CD4-positive, alpha-beta T cell treated with Interleukin-15 for 1 hour (primary cell): ENCODE data around the gene ZDHHC24.
"Not testable (repeated sequence)": the region's sequence is repeated elsewhere in the genome, so short reads cannot be mapped to it uniquely, and the experiment has no call there.

ENCODE experiments used
- DNase-seq: peaks from one replicate; pipeline ENCODE4 v3.0.0-alpha.2; 2020

The ZDHHC24 gene

DNA sequence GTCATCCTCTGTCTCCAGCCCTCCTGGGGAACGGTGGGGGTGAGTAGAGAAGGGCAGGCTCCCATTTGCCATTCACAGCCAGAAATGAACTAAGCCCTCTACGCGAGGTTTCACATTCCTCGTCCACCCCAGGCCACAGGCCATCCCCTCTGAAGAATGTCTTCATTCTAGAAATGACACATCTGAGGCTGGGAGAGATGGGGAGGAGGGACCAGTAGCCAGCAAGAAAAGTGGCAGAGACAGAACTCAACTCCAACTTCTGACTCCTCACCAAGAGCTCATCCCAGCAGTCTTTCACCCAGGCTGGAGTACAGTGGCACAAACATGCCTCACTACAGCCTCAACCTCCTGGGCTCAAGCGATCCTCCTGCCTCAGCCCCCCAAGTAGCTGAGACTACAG is 19.1 kb upstream of the ZDHHC24 start:
- DNase-seq = no peak

DNA sequence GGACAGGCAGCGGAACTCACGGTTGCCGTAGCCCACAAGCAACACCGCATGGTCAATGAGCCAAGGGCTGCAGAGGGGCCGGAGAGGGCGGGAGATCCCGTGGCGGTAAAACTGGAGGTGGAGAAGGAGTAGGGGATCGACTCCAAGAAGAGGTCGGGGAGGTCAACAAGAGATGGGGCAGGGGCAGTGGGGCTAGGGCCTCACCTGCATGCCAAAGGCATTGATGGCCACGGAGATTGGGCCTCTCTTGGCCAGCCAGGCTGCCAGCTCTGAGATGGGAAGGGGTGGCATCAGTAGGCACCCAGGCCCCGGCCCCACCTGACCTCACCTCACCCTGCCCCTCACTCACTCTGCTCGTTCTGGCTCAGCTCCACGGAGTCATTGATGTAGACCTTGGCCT is 18.7 kb upstream of the ZDHHC24 start:
- DNase-seq = no peak

DNA sequence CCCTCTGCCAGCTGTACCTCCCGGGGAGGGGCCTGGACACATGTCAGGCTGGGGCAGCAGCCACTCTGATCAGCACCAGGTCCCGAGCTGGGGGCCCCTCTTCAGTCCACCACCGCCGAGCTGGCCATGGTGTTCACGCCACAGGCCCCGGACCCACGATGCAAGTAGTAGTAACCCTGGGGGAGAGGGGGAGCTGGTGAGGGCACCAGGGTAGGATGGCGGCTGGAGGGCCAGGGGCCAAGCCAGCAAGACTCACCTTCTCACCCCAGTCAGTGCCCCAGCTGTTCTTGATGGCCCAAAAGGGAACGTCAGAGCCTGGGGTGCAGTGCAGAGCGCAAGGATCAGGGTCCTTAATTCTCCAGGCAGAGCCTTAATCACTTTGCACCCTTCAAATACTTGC is 18.0 kb upstream of the ZDHHC24 start:
- no peak for DNase-seq

DNA sequence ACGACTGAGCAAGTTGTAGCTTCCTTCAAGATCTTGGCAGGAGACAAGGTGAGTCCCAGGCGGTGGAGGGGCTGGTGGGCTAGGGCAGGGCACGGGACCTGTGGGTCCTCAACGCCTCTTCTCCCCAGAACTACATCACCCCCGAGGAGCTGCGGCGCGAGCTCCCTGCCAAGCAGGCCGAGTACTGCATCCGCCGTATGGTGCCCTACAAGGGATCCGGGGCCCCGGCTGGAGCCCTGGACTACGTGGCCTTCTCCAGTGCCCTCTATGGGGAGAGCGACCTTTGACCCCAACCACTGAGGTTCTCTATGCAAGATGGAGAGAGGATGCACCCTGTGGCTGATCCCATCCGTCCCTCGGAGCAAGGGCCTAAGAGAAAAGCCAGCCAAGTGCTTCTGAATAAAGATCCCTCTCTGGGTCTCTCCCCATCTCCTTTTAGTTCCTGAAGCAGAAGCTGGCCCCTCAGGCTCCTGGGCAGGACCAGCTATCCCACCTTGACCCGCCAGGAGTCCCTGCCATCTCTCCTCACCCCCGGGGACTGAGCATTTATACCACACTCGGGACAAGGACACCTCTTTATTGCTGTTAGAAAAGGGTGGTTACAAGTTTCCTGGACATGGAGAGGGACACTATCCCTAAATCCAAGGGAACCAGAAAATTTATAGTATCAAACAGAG is 17.2 kb upstream of the ZDHHC24 start:
- DNase-seq = no peak

DNA sequence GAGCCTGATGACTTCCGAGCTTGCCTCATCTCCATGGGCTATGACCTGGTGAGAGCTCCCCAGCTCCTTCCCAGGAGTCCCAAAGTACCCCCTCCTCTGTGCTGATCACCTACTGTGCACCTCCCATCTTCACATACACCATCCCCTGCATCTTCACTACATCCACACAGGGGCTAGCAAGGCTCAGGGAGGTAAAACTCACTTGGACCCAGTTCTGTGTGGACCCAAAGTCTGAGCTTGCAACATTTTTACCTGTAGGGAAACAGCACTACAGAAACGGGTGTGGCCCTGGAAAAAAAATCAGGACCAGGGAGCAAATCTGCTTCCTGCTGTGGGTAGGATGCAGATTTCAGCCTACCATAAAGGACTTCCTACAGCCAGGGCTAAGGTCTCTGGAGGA is 16.4 kb upstream of the ZDHHC24 start:
- no peak for DNase-seq

DNA sequence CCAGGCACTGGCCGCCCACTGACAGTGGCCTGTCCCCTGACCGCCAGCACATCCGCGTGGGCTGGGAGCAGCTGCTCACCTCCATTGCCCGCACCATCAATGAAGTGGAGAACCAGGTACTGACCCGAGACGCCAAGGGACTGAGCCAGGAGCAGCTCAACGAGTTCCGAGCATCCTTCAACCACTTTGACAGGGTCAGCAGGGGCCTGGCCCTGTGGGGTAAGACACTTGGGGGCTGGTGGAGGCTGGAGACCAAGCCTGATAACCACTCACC is 16.1 kb upstream of the ZDHHC24 start:
- no peak for DNase-seq

DNA sequence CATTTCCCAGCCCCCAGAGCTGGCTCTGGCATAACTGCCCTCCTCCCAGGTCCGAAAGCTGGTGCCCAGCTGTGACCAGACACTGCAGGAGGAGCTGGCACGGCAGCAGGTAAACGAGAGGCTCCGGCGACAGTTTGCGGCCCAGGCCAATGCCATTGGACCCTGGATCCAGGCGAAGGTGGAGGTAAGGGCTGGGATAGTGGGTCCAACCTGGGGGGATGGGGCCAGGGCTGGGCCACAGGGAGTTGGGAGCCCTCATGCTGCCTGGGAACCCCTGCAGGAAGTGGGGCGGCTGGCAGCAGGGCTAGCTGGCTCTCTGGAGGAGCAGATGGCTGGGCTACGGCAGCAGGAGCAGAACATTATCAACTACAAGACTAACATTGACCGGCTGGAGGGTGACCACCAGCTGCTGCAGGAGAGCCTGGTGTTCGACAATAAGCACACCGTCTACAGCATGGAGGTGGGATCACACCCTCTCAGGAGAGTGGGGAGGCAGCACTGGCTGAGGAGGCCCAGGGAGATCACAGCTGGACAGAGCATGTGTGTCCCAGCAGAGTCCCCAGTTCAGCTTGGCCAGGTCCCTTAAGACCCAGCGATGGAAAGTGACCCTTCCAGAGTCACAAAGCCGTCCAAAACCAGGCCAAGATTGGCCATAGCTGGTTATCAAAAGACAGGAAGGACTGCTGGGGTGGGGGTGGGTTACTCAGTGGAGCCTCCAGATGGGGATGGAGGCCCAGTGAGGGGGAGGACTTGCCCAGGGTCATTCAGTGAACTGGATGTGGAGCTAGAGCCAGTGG is 15.5 kb upstream of the ZDHHC24 start:
- no peak for DNase-seq

DNA sequence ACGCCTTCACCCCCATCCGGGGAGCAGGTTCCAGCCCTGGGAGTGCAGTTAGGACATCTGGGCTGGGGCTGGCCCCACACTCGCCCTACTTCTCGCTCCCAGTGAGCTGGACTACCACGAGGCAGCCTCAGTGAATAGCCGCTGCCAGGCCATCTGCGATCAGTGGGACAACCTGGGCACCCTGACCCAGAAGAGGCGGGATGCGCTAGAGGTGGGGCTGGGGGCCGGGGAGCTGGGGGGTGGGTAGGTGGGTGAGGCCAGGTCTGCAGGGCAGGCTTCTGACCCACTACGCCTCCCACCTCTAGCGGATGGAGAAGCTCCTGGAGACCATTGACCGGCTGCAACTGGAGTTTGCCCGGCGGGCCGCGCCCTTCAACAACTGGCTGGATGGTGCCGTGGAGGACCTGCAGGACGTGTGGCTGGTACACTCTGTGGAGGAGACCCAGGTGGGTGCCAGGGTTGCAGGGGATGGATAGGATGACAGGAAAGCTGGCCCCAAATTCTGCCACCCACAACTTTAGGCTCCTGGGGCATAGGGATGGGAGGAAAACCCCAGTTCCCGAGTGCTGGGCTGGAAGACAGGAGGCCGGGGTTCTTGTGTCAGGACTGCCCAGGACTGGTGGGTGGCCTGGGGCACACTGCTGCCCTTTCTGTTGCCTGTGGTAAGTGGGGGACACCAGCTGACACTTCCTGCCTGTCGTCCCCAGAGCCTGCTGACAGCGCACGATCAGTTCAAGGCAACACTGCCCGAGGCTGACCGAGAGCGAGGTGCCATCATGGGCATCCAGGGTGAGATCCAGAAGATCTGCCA is 14.2 kb upstream of the ZDHHC24 start:
- no peak for DNase-seq

DNA sequence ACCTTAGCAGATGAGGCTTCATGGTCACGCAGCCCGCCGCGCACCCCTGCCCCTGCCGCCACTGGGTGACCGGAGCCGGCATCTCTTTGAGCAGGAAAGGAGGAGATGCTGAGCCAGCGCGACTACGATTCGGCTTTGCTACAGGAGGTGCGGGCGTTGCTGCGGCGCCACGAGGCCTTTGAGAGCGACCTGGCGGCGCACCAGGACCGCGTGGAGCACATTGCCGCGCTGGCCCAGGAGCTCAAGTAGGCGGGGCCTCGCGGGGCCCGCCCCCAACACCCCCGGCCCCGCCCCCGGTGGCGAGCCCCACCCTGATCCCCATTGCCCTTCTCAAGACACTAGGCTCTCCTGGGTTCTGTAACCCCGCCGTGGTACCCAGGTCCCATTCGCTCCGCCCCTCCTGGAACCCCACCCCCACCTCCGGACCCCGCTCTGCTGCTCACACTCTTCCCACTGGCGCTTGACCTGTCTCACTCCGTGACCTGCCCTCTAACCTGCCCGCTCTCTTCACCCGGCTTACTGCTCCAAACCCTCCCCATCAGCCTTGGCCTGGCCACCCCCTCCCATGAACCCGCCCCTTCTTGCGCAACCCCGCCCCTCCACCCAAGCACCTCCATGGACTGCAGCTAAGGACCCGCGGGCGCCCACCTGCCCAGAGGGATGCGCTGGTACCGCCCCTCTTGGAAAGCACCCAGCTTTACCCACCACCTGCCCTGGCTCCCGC is 13.5 kb upstream of the ZDHHC24 start:
- DNase-seq = peak; percentile 37

DNA sequence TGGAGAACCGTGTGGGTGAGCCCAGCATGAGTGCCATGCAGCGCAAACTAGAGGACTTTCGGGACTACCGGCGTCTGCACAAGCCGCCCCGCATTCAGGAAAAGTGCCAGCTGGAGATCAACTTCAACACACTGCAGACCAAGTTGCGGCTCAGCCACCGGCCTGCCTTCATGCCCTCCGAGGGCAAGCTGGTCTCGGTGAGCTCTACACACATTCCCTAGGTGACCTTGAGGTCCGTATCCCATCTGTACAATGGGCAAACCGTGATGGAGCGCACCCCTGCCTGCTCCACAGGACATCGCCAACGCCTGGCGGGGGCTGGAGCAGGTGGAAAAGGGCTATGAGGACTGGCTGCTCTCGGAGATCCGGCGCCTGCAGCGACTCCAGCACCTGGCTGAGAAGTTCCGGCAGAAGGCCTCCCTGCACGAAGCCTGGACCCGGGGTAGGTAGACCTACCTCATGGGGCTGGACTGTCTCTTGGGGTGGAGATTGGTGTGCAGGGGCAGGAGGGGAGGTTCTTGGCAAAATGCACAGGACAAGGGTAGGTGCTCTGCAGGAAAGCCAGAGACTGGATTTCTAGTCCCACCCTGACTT is 12.0 kb upstream of the ZDHHC24 start:
- no peak for DNase-seq

DNA sequence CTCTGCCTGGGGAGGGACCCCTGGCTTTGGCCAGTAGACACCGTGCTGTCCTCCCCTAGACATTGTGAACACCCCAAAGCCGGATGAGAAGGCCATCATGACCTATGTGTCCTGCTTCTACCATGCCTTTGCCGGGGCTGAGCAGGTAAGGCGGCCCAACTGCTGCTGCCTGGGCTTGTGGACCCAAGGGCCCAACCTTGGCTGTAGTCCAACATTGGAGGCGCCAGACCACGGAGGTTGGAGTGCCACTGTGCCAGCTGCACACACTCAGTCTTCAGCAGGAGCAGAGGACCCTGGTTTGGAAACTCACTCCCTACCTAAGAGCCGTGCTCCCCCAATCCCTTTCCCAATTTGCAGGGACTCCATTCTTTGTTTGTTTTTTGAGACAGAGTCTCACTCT is 10.2 kb upstream of the ZDHHC24 start:
- DNase-seq = no peak

DNA sequence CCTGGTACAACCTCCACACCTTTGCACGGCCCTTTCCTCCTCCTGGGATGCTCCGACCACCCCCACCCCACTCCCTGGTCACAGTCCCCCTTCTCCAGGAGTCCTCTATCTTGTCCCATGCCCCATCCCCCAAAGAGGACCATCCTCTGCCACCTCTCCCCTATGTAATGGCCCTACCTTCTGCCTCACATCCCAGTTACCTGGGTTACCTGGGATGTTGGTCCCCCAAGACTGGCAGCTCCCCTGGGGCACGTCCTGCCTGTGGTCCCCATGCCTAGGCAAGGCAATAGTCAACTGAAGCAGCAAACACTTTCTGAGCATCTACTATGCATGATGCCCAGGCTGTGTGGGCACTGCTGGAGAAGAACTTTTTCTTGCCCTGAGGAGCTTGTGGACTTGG is 9.6 kb upstream of the ZDHHC24 start:
- no peak for DNase-seq

DNA sequence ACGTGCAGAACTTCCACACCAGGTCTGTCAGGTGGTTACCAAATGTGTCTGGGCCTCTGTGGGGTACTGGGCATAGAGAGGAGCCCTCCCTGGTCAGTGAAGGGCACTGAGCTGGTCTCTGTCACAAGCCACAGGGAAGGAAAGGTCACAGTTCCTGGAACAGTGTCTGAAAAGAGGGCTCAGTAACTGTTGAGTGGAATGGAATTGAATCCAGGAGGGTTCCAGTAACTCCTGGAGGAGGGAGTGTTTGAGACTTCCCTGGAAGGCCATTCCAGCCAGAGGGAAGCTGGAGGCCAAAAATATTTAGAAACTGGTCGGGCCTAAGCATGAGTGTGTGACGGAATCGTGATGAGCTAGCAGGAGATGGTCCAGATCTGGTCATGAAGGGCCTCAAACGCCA is 8.8 kb upstream of the ZDHHC24 start:
- DNase-seq = no peak

DNA sequence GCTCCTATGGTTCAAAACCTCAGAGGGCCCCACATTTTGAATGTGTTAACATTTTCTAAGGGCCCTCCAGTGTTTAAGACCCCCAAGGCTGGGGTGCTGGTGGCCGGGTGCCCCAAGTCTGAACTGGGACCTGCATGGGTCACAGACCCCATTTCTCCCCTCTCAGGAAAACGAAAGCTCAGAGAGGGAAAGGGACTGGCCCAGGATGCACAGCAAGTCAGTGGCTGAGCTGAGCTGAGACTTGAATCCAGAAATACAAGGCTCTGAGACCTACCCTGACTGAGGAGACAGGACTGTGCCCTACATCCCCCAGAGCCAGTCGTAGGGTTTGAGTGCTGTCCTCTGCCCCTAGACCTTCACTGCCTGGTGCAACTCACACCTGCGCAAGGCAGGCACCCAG is 5.0 kb upstream of the ZDHHC24 start:
- DNase-seq = no peak

DNA sequence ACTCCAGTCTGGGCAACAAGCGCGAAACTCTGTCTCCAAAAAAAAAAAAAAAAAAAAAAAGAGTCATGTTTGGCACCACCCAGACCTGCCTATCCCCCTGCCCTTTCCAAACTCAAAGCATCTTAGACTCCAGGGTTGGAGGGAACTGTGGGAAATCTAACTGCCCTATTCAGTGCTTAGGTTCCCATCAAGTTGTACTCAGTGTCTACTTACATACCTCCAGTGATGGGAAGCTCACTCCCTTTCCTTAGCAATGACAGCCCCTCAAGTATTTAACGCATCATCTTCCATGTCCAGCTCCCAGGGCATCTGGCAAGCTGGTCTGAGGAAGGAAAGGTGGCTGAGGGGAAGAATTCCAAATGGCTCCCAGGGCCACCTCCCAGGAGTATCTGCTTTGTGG is 3.8 kb upstream of the ZDHHC24 start:
- no peak for DNase-seq

DNA sequence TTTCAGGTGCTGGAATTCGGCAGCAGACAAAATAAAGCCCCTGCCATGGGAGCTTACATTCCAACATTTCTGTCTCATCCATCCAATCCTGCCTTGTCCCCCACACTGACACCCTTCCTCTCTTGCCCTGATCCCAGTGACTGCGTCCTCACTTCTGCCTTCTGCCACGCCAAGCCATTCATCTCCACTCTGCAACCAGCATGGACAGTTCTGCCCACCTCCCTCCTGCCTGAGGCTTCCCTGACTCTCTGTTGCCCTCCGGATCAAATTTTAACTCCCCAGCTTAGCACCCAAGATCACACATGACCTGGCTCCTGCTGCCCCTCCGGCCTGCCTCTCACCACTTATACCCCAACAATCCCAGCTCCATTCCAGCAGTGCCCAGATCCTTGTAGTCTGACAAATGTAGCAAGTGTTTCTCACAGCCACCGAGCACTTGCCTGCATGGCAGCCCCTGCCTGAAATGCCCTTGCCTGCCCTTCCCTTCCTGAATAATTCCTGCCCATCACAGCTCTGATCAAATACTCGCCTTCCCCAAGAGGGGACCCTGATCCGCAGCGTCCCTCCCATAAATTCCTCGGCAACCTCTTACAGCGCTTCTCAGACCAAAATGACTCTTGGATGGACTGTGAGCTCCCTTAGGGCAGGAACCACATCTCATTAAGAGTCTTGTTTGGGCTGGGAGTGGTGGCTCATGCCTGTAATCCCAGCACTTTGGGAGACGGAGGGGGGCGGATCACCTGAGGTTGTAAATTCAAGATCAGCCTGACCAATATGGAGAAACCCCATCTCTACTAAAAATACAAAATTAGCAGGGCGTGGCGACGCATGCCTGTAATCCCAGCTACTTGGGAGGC is 3.2 kb upstream of the ZDHHC24 start:
- DNase-seq = no peak

DNA sequence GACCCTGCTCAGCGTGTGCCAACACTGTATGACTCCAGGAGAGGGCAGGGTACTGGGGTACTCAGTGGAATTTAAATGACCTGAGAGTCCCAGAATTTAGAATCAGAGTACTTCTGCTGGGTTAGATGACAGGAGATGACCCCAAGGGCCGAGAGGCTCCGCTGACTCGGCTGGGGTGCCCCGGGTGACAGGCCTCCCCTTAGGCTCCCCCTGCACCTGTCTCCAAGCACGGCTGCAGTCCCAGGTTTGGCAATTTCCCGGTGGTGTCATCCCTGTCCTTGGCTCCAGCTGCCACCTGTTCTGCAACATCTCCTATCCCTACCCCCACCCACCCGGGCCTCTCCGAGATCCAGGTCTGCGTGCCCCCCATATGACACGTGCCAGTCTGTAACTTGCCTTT is 2.2 kb upstream of the ZDHHC24 start:
- no peak for DNase-seq

DNA sequence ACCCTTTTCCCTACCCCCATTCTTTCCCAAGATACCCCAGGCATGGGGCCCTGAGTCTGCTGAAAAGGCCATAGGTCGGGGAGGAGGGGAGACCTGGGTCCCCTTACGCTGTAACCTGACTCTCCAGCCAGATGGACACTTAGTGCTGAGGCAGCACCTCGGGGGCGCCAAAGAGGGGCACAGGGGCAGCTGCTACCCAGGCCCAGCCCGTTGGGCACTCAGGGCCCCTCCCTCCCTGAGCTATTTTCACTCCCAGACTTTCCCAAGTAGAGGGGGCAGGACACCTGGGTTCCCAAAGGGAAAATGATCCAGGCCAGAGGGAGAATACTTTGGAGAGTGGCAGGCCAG is 1.8 kb upstream of the ZDHHC24 start:
- no peak for DNase-seq

DNA sequence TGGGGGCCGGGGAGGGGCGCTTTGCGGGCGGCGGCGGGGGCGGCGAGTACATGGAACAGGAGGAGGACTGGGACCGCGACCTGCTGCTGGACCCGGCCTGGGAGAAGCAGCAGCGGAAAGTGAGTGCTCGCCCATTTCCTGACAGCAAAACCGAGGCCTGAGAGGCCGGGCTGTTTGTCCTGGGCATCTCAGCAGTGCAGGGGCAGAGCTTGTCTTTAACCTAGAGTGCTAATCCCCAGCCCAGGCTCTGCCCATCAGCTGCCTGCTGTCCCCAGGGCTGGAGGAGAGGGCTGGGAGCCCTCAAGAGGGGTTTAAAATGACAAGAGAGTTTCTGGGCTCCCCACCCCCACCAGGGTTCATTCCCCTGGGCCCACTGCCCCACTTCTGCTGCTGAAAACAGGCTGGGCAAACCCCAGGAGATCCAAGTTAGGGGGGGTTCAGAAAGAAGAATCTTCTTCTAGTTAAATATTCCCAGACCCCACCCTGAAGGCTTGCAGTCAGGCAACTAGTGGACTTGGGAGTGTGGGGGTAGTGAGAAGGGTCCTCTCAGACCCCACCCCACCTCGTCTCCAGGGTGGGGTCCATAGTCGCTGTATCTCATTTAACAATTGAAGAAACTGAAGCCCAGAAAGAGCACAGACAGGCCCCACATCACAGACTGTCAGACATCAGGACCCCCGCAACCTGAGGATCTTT is 1.3 kb upstream of the ZDHHC24 start:
- DNase-seq = no peak

DNA sequence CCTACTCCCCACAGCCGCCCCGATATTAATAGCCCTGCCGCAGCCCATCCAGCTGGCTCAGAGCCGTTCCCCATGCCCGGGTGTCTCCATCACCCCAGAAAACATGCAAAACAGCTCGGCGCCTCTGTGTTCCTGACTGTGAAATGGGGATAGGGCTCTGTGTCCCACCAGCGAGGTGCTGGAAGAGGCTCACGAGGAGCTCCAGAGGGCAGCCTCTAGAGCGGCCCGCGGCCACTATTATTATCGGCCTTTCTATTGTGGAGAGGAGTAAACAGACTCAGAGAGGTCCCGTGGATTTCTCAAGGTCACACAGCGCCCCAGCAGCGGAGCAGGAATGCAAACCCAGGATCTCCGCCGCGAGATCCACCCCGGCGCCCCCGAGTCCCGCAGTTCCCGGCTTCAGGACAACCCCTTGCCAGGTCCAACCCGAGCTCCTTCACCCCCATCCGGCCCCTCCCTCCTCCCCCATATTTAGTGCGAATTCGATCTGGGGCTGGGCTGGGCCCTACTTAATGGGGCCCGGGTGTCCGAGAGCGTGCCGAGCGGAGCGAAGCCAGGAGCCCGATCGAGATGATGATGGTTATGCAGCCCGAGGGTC is 619 bp upstream of the ZDHHC24 start, which contains the start of gene ACTN3:
Gene ACTN3 (plus strand): TSS at position 536 of the 598 bp plus-strand sequence. CDS start 35 bp downstream, at position 571.
- no peak for DNase-seq

DNA sequence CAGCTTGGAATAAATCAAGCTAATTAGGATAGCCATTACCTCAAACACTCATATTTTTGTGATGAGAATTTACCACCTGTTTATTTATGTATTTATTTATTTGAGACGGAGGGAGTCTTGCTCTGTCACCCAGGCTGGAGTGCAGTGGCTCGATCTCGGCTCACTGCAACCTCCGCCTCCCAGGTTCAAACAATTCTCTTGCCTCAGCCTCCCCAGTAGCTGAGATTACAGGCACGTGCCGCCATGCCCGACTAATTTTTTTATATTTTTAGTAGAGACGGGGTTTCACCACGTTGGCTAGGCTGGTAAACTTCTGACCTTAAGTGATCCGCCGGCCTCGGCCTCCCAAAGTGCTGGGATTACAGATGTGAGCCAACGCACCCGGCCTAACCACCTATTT is 896 bp downstream of the ZDHHC24 start:
- not testable (repeated sequence) for DNase-seq
